Fibroblast of skin of left quadriceps (primary cell): ENCODE measurements around the gene SP3.

Source experiments
- DNase-seq, 2 experiments: peaks; one replicate each; pipeline ENCODE4 v3.0.0-alpha.2; 2013; ENCODE audit warnings: low read depth in 2 of 2

SP3 gene

DNA sequence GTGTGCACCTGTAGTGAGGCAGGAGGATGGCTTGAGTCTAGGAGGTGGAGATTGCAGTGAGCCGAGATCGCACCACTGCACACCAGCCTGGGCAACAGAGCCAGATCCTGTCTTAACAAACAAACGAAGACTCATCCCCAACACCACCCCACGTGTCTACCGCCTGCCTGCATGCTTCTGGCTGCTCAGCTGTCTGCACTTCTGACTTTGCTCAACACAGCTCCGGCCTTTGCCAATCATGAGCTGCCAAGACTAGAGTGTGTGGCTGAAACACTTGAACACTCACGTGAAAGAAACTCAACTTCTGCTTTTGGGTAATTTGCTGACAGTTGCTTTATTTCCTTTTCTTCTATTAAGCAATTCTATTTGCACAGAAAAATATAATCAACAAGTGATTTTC is 32.1 kb upstream of the SP3 start:
- no peak for DNase-seq

- DNase-seq, result no peak
Measured at GRCh38 chr2:173996766-173997165, 31.6 kb upstream of the SP3 start.

GRCh38 chr2:173993459-173993858 is 28.3 kb upstream of the SP3 start:
- DNase-seq, result no peak

DNA sequence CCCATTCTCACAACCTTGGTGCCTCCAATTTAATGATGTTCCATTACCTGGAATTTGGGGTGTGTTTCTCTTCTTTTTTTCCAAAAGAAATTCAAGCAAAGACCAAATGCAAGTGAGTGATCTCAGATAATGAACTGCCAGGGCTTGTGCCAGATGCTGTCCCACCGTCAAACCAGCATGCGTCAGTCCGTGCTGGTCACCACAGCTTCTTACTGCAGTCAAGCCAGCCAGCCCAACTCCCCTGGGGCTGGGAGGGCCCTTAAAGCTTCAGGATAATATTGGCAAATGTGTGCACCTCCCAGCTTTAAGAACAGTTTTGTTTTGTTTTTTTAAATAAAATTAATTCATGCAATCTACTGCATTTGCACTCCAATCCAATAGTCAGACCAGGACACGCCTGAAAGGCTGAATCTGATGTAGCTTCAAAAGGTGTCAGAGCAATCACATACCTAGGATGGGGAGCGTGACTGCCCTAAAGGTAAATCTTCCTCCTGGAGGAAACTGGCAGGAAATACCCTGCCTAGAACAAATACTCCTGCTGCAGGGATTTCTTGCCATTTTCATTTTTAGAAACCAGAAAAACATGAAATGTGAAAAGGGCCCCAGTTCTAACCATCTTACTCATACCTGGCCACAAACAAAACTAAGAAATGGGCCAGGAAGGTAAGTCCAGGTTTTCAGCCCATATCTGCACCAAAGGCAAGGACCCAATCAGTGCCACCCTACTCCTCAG is 26.8 kb upstream of the SP3 start:
- no peak for DNase-seq

DNA sequence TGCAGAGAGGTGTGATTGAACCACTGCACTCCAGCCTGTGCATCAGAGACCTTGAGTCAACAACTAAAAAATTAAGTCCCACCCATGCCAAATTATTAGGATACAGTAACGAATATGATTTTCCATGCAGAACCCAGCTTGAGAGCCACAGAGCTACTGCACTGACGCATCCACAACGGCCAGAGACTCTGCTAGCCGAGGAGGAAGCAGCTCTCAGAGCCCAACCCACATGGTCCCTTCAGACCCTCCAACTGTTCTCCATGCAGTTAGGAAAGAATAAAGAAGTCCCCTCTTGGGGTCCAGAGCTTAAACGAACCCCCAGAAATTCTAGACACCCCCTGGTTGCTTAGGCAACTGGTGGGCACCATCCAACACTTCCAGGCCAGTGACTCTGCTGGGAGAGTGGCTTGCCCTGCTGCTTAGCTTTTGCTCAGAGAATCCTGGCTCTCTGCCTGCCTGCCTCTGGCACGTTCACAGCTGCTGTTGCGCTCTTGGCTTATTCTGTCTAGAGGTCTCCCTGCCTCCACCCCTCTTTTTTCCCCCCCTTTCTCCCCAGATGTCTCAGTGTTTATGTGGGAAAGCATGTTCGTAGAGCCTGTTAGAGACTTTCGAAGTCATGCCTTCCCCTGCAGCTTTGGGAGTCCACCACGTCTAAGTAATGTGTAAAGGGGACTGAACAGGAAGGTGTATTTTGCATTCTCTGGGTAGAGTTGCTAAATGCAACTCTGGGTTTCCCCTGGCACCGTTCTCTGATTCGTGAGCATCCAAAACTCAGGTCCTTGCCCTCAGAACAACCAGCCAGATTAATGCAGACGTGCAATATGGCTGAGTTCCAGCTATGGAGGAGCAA is 26.0 kb upstream of the SP3 start:
- DNase-seq, result peak; percentile 75 to 79

GRCh38 chr2:173990245-173990644 is 25.1 kb upstream of the SP3 start:
- DNase-seq, result no peak

GRCh38 chr2:173989884-173990215 is 24.7 kb upstream of the SP3 start:
- DNase-seq, result no peak

- no peak for DNase-seq
Measured at GRCh38 chr2:173989160-173989883, 24.1 kb upstream of the SP3 start.

- DNase-seq, result no peak
Measured at GRCh38 chr2:173986805-173987204, 21.6 kb upstream of the SP3 start.

- no peak for DNase-seq
Measured at GRCh38 chr2:173985605-173985992, 20.4 kb upstream of the SP3 start.

- DNase-seq, result no peak
Measured at GRCh38 chr2:173984866-173985604, 19.9 kb upstream of the SP3 start.

DNA sequence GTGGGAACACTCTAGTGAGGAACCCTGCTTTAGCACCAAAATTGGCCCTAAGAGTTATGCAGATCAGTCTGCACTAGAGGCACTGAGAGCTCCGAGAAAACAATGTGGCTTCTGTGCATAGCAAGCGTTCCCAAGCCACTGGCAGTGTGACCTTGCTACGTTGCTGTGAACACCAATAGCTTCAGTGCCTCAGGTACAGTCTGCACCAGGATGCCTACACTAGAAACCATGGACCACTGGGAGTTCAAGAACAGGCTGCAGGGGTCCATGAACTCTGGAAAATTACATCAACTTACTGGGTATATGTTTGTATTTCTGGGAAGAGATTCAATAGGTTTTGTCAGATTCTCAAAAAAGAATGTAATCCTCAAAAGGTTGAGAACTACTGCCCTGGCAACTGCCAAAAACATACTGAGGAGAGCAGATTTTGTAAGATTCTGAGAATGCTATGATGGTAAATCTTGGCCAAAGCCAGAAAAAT is 18.3 kb upstream of the SP3 start:
- no peak for DNase-seq

DNA sequence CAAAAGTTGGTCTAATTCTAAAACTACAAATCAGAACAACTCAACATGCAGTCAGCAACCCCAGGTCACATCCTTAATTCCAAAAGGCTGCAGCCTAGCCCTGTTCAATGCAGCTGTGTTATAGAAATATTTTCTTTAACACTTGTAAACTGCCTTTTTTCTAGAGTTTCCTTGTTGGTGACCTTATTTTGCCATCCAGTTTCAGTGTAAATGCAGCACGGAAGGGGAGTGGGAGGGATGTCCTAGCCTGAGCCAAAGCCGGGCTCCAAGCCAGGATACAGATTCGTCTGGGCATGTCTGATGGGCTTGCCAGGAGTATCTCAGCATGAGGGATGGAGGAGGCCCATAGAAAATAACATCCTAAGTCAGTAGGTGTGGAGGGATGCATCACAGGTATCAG is 17.7 kb upstream of the SP3 start:
- no peak for DNase-seq

DNA sequence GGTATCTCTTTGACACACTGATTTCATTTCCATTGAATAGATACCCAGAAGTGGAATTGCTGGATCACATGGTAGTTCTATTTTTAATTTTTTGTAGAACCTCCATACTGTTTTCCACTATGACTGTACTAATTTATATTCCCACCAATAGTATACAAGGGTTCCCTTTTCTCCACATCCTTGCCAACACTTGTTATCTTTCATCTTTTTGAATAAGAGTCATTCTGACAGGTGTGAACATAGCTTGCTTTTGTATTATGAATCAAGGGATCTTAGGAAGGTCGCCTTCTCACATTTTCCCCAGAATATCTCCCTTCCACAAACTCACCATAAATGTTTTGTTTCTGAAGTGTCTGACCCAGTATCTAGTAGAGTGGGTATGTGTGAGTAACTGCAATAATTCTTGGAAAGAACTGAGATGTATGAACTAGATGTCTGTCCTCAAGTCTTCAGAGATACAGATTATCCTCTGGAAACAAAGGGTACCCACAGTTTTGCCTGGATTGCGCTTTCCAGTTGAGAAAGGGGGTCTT is 17.1 kb upstream of the SP3 start:
- no peak for DNase-seq

DNA sequence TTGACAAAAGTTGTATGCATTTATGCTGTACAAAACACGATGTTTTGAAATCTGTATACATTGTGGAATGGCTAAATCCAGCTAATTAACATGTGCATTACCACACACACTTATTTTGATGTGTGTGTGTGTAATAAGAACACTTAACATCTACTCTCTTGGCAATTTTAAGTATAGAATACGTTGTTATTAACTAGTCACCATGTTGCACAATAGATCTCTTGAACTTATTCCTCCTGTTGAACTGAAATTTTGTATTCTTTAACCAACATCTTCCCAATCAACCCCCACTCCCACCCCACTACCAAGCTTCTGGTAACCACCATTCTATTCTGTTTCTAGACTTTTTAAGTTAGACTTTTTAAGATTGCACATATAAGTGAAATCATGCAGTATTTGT is 16.3 kb upstream of the SP3 start:
- DNase-seq, result no peak

DNA sequence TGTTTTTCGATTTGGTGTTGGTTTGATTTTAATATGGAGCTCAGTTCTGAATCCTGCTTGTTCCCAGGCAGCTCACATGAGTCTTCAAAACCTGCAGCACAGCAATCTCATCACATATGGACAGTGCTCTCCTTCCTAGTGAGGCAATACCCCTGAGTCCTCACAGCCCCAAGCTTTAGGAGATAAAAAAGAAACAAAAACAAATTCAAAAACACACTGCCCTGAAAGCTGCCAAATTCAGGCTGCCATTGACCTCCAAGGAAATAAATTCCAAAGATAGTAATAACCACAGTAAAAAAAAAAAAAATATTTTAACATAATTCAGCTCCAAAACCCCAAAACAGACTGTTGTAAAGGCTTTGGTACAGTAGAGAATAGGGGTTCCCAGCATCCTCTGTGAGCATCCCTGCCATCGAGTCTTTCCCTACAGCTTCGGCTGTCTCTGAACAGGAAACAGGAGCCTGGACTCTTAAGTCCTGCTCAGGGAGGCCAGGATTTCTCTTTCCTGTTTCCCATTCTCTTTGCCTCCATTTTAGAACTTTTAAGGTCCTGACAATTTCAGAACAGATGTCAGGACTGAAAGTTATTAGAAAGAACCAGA is 14.7 kb upstream of the SP3 start:
- DNase-seq, result no peak

GRCh38 chr2:173978447-173978846 is 13.3 kb upstream of the SP3 start:
- no peak for DNase-seq

DNA sequence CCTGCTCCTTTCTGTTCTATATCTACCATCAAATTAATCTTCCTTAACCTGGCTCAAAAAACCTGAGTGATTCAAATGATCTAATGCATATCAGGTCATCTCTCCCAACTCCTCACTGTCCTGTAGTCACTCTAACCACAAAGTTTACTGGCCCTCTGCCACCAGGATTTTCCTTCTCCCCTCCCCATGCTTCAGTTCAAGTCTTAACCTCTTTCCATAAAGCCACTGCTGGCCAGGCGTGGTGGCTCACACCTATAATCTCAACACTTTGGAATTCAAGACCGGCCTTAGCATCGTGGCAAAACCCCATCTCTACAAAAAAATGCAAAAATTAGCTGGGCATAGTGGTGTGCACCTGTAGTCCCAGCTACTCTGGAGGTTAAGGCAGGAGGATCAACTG is 7.5 kb upstream of the SP3 start:
- no peak for DNase-seq

DNA sequence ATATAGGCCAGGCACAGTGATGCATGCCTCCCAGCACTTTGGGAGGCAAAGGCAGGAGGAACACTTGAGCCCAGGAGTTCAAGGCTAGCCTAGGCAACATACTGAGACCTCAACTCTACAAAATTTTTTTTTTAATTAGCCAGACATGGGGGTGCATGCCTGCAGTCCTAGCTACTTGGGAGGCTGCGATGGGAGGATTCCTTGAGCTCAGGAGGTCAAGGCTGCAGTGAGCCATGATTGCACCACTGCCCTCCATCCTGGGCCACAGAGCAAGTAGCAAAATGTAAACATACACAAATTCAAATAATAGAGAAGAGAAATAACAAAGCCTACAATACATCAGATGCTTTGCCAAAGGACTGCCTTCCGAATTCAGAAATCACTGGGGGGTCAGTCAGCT is 7.0 kb upstream of the SP3 start:
- DNase-seq, result no peak

- no peak for DNase-seq
Measured at GRCh38 chr2:173970516-173970924, 5.3 kb upstream of the SP3 start.

- no peak for DNase-seq
Measured at GRCh38 chr2:173969886-173970285, 4.7 kb upstream of the SP3 start.
